Measurements from ENCODE around the gene SAT1. TPM values are rescaled to one million over a fixed set of nuclear protein-coding genes. Genes with fewer than 3 reads are reported as not detected.

SAT1 gene
- total RNA-seq, 1 experiment from 2014 or later, result 151 TPM

DNA sequence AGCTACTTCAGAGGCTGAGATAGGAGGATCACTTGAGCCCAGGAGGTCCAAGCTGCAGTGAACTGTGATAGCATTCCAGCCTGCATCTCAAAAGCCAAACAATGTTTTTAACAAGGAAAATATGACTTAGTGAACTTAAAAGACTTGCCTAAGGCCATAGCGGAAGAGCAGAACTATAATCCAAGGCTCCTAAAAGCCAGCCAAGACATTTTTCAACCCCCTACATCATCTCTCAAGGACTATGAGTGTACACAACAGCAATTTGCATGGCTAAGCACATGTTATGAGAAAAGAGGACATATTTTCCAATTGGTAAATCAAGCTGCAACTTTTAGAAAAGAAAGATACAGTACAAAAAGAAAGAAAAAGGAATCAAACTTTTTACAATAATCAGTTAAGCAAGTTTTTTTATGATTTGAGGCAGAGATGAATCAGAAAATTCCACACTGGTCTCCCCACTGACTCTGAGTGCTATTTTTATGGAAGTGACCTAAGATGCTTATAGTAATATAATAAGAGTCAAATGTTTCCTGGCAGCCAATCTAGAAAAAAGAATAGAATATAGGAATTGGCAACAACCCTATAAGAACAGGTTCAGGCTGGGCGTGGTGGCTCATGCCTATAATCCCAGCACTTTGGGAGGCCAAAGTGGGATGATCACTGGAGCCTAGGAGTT is 30.1 kb upstream of the SAT1 start:
- H3K4me1 ChIP-seq, result no peaks in the 10 kb centered on the region
- H3K27me3 ChIP-seq (replicated peaks; ENCODE audit: control insufficient read depth, insufficient read depth, low read length), result no peaks in the 10 kb centered on the region
- TF ChIP-seq, protein P1, sequence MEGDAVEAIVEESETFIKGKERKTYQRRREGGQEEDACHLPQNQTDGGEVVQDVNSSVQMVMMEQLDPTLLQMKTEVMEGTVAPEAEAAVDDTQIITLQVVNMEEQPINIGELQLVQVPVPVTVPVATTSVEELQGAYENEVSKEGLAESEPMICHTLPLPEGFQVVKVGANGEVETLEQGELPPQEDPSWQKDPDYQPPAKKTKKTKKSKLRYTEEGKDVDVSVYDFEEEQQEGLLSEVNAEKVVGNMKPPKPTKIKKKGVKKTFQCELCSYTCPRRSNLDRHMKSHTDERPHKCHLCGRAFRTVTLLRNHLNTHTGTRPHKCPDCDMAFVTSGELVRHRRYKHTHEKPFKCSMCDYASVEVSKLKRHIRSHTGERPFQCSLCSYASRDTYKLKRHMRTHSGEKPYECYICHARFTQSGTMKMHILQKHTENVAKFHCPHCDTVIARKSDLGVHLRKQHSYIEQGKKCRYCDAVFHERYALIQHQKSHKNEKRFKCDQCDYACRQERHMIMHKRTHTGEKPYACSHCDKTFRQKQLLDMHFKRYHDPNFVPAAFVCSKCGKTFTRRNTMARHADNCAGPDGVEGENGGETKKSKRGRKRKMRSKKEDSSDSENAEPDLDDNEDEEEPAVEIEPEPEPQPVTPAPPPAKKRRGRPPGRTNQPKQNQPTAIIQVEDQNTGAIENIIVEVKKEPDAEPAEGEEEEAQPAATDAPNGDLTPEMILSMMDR (IDR thresholded peaks at IDR 0.05; ENCODE audit: insufficient read depth in 1 of 2, low read depth in 1 of 2, low read length in 1 of 2, severe bottlenecking in 1 of 2, unreplicated experiment in 1 of 2), result no peak
- H3K4me3 ChIP-seq (ENCODE audit: low read depth, low read length), result no peak overlapping the region
- Mint-ChIP-seq H3K4me1 (ENCODE audit: low read depth, unreplicated experiment) (no peaks in the 10 kb centered on the region), H3K27me3 (ENCODE audit: insufficient read depth, unreplicated experiment) (no peaks in the 10 kb centered on the region), H3K9me3 (ENCODE audit: unreplicated experiment) (no peaks in the 10 kb centered on the region), H3K27ac (ENCODE audit: unreplicated experiment) (no peak overlapping the region), H3K4me3 (ENCODE audit: unreplicated experiment) (no peak overlapping the region), H3K36me3 (ENCODE audit: insufficient read depth, unreplicated experiment) (no peaks in the 10 kb centered on the region)
- intact Hi-C loops (cut with micrococcal nuclease; ENCODE audit: unreplicated experiment), result no loop called here
- no peaks in the 10 kb centered on the region for H3K9me3 ChIP-seq
- no peak for DNase-seq
- no TSS peak for BruUV-seq (replicated peaks)
- CTCF ChIA-PET, result interaction anchor here (0.7 to 0.9 kb wide), 2 partner anchors 16 to 149 kb away, joined by 3 to 4 read pairs; no protein-coding TSS in a partner anchor
- POLR2A ChIA-PET, result no interaction called here
- no peaks in the 10 kb centered on the region for H3K36me3 ChIP-seq (ENCODE audit: control insufficient read depth, insufficient read depth, low read length)

- Mint-ChIP-seq H3K27ac (ENCODE audit: unreplicated experiment) (no peak overlapping the region), H3K9me3 (ENCODE audit: unreplicated experiment) (no peaks in the 10 kb centered on the region), H3K36me3 (ENCODE audit: insufficient read depth, unreplicated experiment) (no peaks in the 10 kb centered on the region), H3K4me1 (ENCODE audit: low read depth, unreplicated experiment) (no peaks in the 10 kb centered on the region), H3K4me3 (ENCODE audit: unreplicated experiment) (no peak overlapping the region), H3K27me3 (ENCODE audit: insufficient read depth, unreplicated experiment) (no peaks in the 10 kb centered on the region)
- no peak overlapping the region for H3K4me3 ChIP-seq (ENCODE audit: low read depth, low read length)
- ChIA-PET POLR2A (no interaction called here), CTCF (no interaction called here)
- BruUV-seq (replicated peaks), result no TSS peak
- TF ChIP-seq, protein P1 (IDR thresholded peaks at IDR 0.05; ENCODE audit: insufficient read depth in 1 of 2, low read depth in 1 of 2, low read length in 1 of 2, severe bottlenecking in 1 of 2, unreplicated experiment in 1 of 2), result no peak
- no peak for DNase-seq
- H3K4me1 ChIP-seq, result no peaks in the 10 kb centered on the region
- no peaks in the 10 kb centered on the region for H3K36me3 ChIP-seq (ENCODE audit: control insufficient read depth, insufficient read depth, low read length)
- intact Hi-C loops (cut with micrococcal nuclease; ENCODE audit: unreplicated experiment), result no loop called here
- no peaks in the 10 kb centered on the region for H3K9me3 ChIP-seq
- H3K27me3 ChIP-seq (replicated peaks; ENCODE audit: control insufficient read depth, insufficient read depth, low read length), result no peaks in the 10 kb centered on the region
Observed at GRCh38 chrX:23754664-23755063, 28.3 kb upstream of the SAT1 start.

DNA sequence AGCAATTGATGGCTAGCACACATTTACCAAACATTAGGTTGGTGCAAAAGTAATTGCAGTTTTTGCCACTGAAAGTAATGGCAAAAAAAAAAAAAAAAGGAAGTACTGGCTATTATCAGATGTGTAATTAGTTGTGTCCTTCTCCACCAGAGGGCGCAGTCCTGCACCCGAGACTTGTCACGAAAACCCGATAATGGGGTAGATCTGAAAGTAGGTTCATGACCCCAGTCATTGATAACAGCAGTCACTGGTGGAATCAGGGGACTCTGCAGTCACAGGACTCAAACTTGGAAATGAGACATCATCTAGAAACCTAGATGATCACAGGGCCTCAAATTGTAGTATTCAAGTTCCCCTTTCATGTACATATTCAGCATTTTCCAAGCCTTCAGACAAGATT is 26.8 kb upstream of the SAT1 start:
- ChIA-PET CTCF (interaction anchor here (1.1 kb wide), 1 partner anchor 146 kb away, joined by 4 read pairs; no protein-coding TSS in a partner anchor), POLR2A (interaction anchor here (0.6 kb wide), 1 partner anchor 10 kb away, joined by 3 read pairs; no protein-coding TSS in a partner anchor)
- DNase-seq, result peak; percentile 58 to 63
- H3K4me3 ChIP-seq (ENCODE audit: low read depth, low read length), result no peak overlapping the region
- H3K27me3 ChIP-seq (replicated peaks; ENCODE audit: control insufficient read depth, insufficient read depth, low read length), result no peaks in the 10 kb centered on the region
- H3K9me3 ChIP-seq, result no peaks in the 10 kb centered on the region
- intact Hi-C loops (cut with micrococcal nuclease; ENCODE audit: unreplicated experiment), result no loop called here
- H3K4me1 ChIP-seq, result no peaks in the 10 kb centered on the region
- Mint-ChIP-seq H3K9me3 (ENCODE audit: unreplicated experiment) (no peaks in the 10 kb centered on the region), H3K4me3 (ENCODE audit: unreplicated experiment) (no peak overlapping the region), H3K27ac (ENCODE audit: unreplicated experiment) (no peak overlapping the region), H3K27me3 (ENCODE audit: insufficient read depth, unreplicated experiment) (no peaks in the 10 kb centered on the region), H3K36me3 (ENCODE audit: insufficient read depth, unreplicated experiment) (no peaks in the 10 kb centered on the region), H3K4me1 (ENCODE audit: low read depth, unreplicated experiment) (no peaks in the 10 kb centered on the region)
- BruUV-seq (replicated peaks), result no TSS peak
- TF ChIP-seq, protein P1 (IDR thresholded peaks at IDR 0.05; ENCODE audit: insufficient read depth in 1 of 2, low read depth in 1 of 2, low read length in 1 of 2, severe bottlenecking in 1 of 2, unreplicated experiment in 1 of 2), result peak; percentile 36 to 37
- H3K36me3 ChIP-seq (ENCODE audit: control insufficient read depth, insufficient read depth, low read length), result no peaks in the 10 kb centered on the region
